H9 (cell line): ENCODE data around the gene ESRRB. TPM values are rescaled to one million over a fixed set of nuclear protein-coding genes. Genes with fewer than 3 reads are reported as not detected.

Source experiments
- DNase-seq: peaks from one replicate; pipeline ENCODE4 v3.0.0-alpha.2; 2017
- H2AFZ ChIP-seq: one replicate; pipeline ENCODE4 v1.6.1; 2013; ENCODE audit warnings: mild to moderate bottlenecking, low read length, control low read depth, moderate library complexity
- H2AK5ac ChIP-seq: 2 replicates; pipeline ENCODE4 v1.6.1; 2013; ENCODE audit warnings: low read length, control low read depth, mixed read lengths; ENCODE audit not compliant: insufficient read length
- H2BK120ac ChIP-seq: one replicate; pipeline ENCODE4 v1.6.1; 2013; ENCODE audit warnings: low read depth, mild to moderate bottlenecking, low read length, control low read depth, inconsistent platforms; ENCODE audit not compliant: poor library complexity, severe bottlenecking
- H2BK12ac ChIP-seq: 2 replicates; pipeline ENCODE4 v1.6.1; 2013; ENCODE audit warnings: low read length, control low read depth, mixed read lengths, low read depth; ENCODE audit not compliant: insufficient read length
- H2BK15ac ChIP-seq: 2 replicates; pipeline ENCODE4 v1.6.1; 2013; ENCODE audit warnings: low read depth, low read length, control low read depth
- H2BK20ac ChIP-seq: one replicate; pipeline ENCODE4 v1.6.1; 2013; ENCODE audit warnings: low read depth, mild to moderate bottlenecking, low read length, control low read depth, inconsistent platforms; ENCODE audit not compliant: poor library complexity, severe bottlenecking
- H2BK5ac ChIP-seq: 2 replicates; pipeline ENCODE4 v1.6.1; 2013; ENCODE audit warnings: low read length, control low read depth, mixed read lengths; ENCODE audit not compliant: insufficient read length
- H3K14ac ChIP-seq: 2 replicates; pipeline ENCODE4 v1.6.1; 2013; ENCODE audit warnings: low read length, control low read depth; ENCODE audit not compliant: insufficient read depth
- H3K18ac ChIP-seq: 2 replicates; pipeline ENCODE4 v1.6.1; 2013; ENCODE audit warnings: low read depth, mild to moderate bottlenecking, mixed read lengths, low read length, control low read depth; ENCODE audit not compliant: insufficient read length
- H3K23ac ChIP-seq: 2 replicates; pipeline ENCODE4 v1.6.1; 2013; ENCODE audit warnings: low read length, control low read depth, mixed read lengths, low read depth; ENCODE audit not compliant: insufficient read length
- H3K23me2 ChIP-seq: 2 replicates; pipeline ENCODE4 v1.6.1; 2013; ENCODE audit warnings: low read depth, mild to moderate bottlenecking, mixed read lengths, low read length, control low read depth; ENCODE audit not compliant: insufficient read length, poor library complexity, severe bottlenecking
- H3K27ac ChIP-seq: 2 replicates; pipeline ENCODE4 v1.5.1; 2013; ENCODE audit warnings: low read length, control low read depth, mixed read lengths, low read depth; ENCODE audit not compliant: insufficient read length
- H3K27me3 ChIP-seq: 2 replicates; pipeline ENCODE4 v1.6.1; 2013; ENCODE audit warnings: low read length, control low read depth, inconsistent platforms; ENCODE audit not compliant: insufficient read depth
- H3K4ac ChIP-seq: 2 replicates; pipeline ENCODE4 v1.6.1; 2013; ENCODE audit warnings: low read depth, mild to moderate bottlenecking, control low read depth, inconsistent platforms, low read length, moderate library complexity
- H3K4me1 ChIP-seq: 2 replicates; pipeline ENCODE4 v1.6.1; 2013; ENCODE audit warnings: low read length, control low read depth, inconsistent platforms; ENCODE audit not compliant: insufficient read depth
- H3K4me2 ChIP-seq: 2 replicates; pipeline ENCODE4 v1.6.1; 2013; ENCODE audit warnings: low read length, control low read depth, mixed read lengths; ENCODE audit not compliant: insufficient read length, insufficient read depth
- H3K56ac ChIP-seq: 2 replicates; pipeline ENCODE4 v1.6.1; 2013; ENCODE audit warnings: low read depth, mild to moderate bottlenecking, mixed read lengths, low read length, control low read depth; ENCODE audit not compliant: insufficient read length
- H3K79me1 ChIP-seq: 2 replicates; pipeline ENCODE4 v1.6.1; 2013; ENCODE audit warnings: low read depth, mild to moderate bottlenecking, moderate library complexity, low read length, control low read depth, inconsistent platforms; ENCODE audit not compliant: insufficient read depth, poor library complexity, severe bottlenecking
- H3K79me2 ChIP-seq: 2 replicates; pipeline ENCODE4 v1.6.1; 2013; ENCODE audit warnings: low read length, control low read depth, inconsistent platforms; ENCODE audit not compliant: insufficient read depth
- H3K9ac ChIP-seq: 2 replicates; pipeline ENCODE4 v1.6.1; 2013; ENCODE audit warnings: low read length, control low read depth, mixed read lengths; ENCODE audit not compliant: insufficient read length; ENCODE audit errors: extremely low read depth
- H3K9me3 ChIP-seq: one replicate; pipeline ENCODE4 v1.6.1; 2013; ENCODE audit warnings: low read depth, low read length, inconsistent platforms; ENCODE audit not compliant: control insufficient read depth
- H3T11ph ChIP-seq: one replicate; pipeline ENCODE4 v1.6.1; 2013; ENCODE audit warnings: mild to moderate bottlenecking, low read length, control low read depth, inconsistent platforms
- H4K20me1 ChIP-seq: one replicate; pipeline ENCODE4 v1.6.1; 2013; ENCODE audit not compliant: control insufficient read depth, insufficient read length, insufficient read depth
- H4K5ac ChIP-seq: 2 replicates; pipeline ENCODE4 v1.6.1; 2013; ENCODE audit warnings: low read depth, mild to moderate bottlenecking, mixed read lengths, low read length, control low read depth; ENCODE audit not compliant: insufficient read length
- H4K8ac ChIP-seq: replicated peaks from 2 replicates; pipeline ENCODE4 v1.6.1; 2013; ENCODE audit warnings: low read length, control low read depth, mixed read lengths, low read depth; ENCODE audit not compliant: insufficient read length
- H4K91ac ChIP-seq: 2 replicates; pipeline ENCODE4 v1.6.1; 2013; ENCODE audit warnings: low read depth, mild to moderate bottlenecking, moderate library complexity, mixed read lengths, low read length, control low read depth; ENCODE audit not compliant: insufficient read length
- H3K27ac Mint-ChIP-seq, 3 experiments: 2 replicates in 2 of 3; 3 replicates in 1 of 3; pipeline ENCODE4 v1.8.0; 2020 to 2021; ENCODE audit warnings: mixed read lengths in 3 of 3, mild to moderate bottlenecking in 1 of 3, moderate library complexity in 1 of 3
- H3K27me3 Mint-ChIP-seq: 2 replicates; pipeline ENCODE4 v1.8.0; 2021; ENCODE audit warnings: low read depth, mild to moderate bottlenecking, moderate library complexity, mixed read lengths
- H3K36me3 Mint-ChIP-seq, 3 experiments: 2 replicates in 2 of 3; 3 replicates in 1 of 3; pipeline ENCODE4 v1.8.0; 2020 to 2021; ENCODE audit warnings: low read depth in 3 of 3, mixed read lengths in 3 of 3; ENCODE audit not compliant: insufficient read depth in 1 of 3
- H3K4me1 Mint-ChIP-seq, 2 experiments: 2 replicates each; pipeline ENCODE4 v1.8.0; 2020; ENCODE audit warnings: mixed read lengths in 2 of 2
- H3K4me3 Mint-ChIP-seq, 2 experiments: 2 replicates in 1 of 2; 3 replicates in 1 of 2; pipeline ENCODE4 v1.8.0; 2020 to 2021; ENCODE audit warnings: mild to moderate bottlenecking in 2 of 2, mixed read lengths in 2 of 2, moderate library complexity in 1 of 2
- H3K9me3 Mint-ChIP-seq, 2 experiments: 2 replicates in 1 of 2; 3 replicates in 1 of 2; pipeline ENCODE4 v1.8.0; 2020; ENCODE audit warnings: mild to moderate bottlenecking in 2 of 2, mixed read lengths in 2 of 2, moderate library complexity in 1 of 2
- CTCF ChIP-seq: fragments of 200-600 bp; sonication (generic); conservative IDR thresholded peaks from 3 replicates; pipeline ENCODE4 v1.8.0; 2021; ENCODE audit warnings: antibody characterized with exemption, mild to moderate bottlenecking
- WGBS: extraction: QIAGEN DNeasy Blood & Tissue Kit; methylation state at CpG from one replicate; pipeline ENCODE4 v1.1.7; 2013; ENCODE audit warnings: missing lambda C conversion rate, low lambda C conversion rate, mixed read lengths; ENCODE audit not compliant: insufficient read length; ENCODE audit errors: extremely low coverage; 5-methylcytosine and 5-hydroxymethylcytosine counted together
- total RNA-seq: library from RNA; stranded (reverse); gene quantifications from 2 replicates; pipeline ENCODE4 v1.2.1, GENCODE V29; 2021

Gene ESRRB
- total RNA-seq, 1 experiment from 2014 or later = 0.11 TPM

GRCh38 chr14:76420827-76421226 is 44.9 kb downstream of the ESRRB start:
- Histone ChIP-seq H3K9ac (no peak overlapping the region), H3K79me1 (no peaks in the 10 kb centered on the region), H3K4me2 (no peak overlapping the region), H4K20me1 (no peaks in the 10 kb centered on the region), H3K4ac (no peak overlapping the region), H3K18ac (no peak overlapping the region), H2BK5ac (no peak overlapping the region), H3K27me3 (no peaks in the 10 kb centered on the region), H4K8ac (no peak overlapping the region), H2BK15ac (no peak overlapping the region), H2AFZ (no peak overlapping the region), H4K91ac (no peak overlapping the region), H3K27ac (no peak overlapping the region), H2AK5ac (no peak overlapping the region), H3T11ph (no peak overlapping the region), H3K23ac (no peak overlapping the region), H4K5ac (no peak overlapping the region), H3K14ac (no peak overlapping the region; the same call in 1 of the 2 replicates), H2BK20ac (no peak overlapping the region), H3K56ac (no peak overlapping the region), H2BK12ac (no peak overlapping the region), H3K23me2 (no peaks in the 10 kb centered on the region), H3K79me2 (no peaks in the 10 kb centered on the region), H2BK120ac (no peak overlapping the region), H3K4me1 (peaks cover 4% of the 10 kb centered on the region; the same call in 1 of the 2 replicates), H3K9me3 (no peaks in the 10 kb centered on the region)
- no CpG with 5 or more reads among the region's 4 CpGs for WGBS
- Mint-ChIP-seq H3K9me3 (no peaks in the 10 kb centered on the region; a peak in 1 of 5 replicates), H3K4me1 (peaks cover 10 to 25% of the 10 kb centered on the region in 2 experiments), H3K36me3 (no peaks in the 10 kb centered on the region), H3K4me3 (no peak overlapping the region), H3K27ac (no peak overlapping the region; a peak in 1 of 7 replicates), H3K27me3 (no peaks in the 10 kb centered on the region; the same call in 1 of the 2 replicates)
- no peak for DNase-seq
- TF ChIP-seq CTCF = no peak
